Lower leg skin (tissue), 4 donors: ENCODE data around the gene KCNG2. TPM values are rescaled to one million over a fixed set of nuclear protein-coding genes. Genes with fewer than 3 reads are reported as not detected.

Source experiments
- DNase-seq, 2 donors: peaks; one replicate each; pipeline ENCODE4 v3.0.0-alpha.2; 2019; ENCODE audit warnings: low spot score in 2 of 2
- H3K4me3 ChIP-seq: fragments of 200-600 bp; sonication (generic); 2 replicates; pipeline ENCODE4 v1.5.1; 2017; ENCODE audit warnings: mild to moderate bottlenecking, low read depth; ENCODE audit not compliant: poor library complexity, severe bottlenecking
- POLR2A ChIP-seq, 2 donors: fragments of 450-650 bp; IDR thresholded peaks; one replicate each; pipeline ENCODE4 v1.6.1; 2016 to 2017; ENCODE audit warnings: antibody characterized with exemption in 2 of 2, mild to moderate bottlenecking in 1 of 2, moderate library complexity in 1 of 2
- WGBS, 2 donors: methylation state at CpG; one replicate each; pipeline ENCODE4 v1.1.5; 2018; 5-methylcytosine and 5-hydroxymethylcytosine counted together
- intact Hi-C: fragments of 100-400 bp; cut with DNase I; formaldehyde crosslinking; loops from one replicate; pipeline ENCODE4 v1.15.0; 2023; ENCODE audit warnings: low total_unique reads
- total RNA-seq, 4 donors: library from RNA; depleted of rRNA; stranded (reverse); fragments of >200 nt; gene quantifications; one replicate each; pipeline ENCODE4 v1.1.0, GENCODE V29; 2016
- TF ChIP-seq, protein P1 (sequence below), 3 donors: fragments of 450-650 bp; IDR thresholded peaks; one replicate each; pipeline ENCODE4 v1.5.1; 2016; ENCODE audit warnings: antibody characterized with exemption in 3 of 3, mild to moderate bottlenecking in 3 of 3, moderate library complexity in 2 of 3

Gene KCNG2
- total RNA-seq, 4 donors from 2014 or later: 0.84 TPM; not detected in 3

DNA sequence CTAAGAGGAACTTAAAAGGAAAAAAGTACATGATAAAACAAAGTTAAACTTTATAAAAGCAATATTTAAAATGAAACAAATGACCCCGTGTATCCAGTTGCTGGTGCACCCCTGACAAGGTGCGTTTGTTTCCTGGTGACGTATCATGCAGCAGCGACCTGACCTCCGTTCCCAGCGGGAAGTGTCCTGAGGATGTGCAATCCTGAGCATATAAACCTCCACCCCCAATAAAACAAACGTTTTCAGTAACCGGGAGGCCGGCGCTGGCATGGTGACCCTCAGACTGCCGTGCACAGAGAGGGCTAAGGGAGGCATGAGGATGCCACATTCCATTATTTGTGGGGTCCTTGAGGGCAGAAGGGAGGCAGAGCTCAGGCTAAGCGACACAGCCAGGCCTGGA lies 138.9 kb downstream of the KCNG2 start:
- TF ChIP-seq POLR2A (IDR thresholded peaks at IDR 0.05): no peak
- TF ChIP-seq, protein P1, sequence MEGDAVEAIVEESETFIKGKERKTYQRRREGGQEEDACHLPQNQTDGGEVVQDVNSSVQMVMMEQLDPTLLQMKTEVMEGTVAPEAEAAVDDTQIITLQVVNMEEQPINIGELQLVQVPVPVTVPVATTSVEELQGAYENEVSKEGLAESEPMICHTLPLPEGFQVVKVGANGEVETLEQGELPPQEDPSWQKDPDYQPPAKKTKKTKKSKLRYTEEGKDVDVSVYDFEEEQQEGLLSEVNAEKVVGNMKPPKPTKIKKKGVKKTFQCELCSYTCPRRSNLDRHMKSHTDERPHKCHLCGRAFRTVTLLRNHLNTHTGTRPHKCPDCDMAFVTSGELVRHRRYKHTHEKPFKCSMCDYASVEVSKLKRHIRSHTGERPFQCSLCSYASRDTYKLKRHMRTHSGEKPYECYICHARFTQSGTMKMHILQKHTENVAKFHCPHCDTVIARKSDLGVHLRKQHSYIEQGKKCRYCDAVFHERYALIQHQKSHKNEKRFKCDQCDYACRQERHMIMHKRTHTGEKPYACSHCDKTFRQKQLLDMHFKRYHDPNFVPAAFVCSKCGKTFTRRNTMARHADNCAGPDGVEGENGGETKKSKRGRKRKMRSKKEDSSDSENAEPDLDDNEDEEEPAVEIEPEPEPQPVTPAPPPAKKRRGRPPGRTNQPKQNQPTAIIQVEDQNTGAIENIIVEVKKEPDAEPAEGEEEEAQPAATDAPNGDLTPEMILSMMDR (IDR thresholded peaks at IDR 0.05): no peak
- no peak overlapping the region for H3K4me3 ChIP-seq
- DNase-seq: peak in 1 of 2 donors; percentile 80
- WGBS, 2 donors: 93 to 96% methylated on average over 12 of the region's 12 CpGs
- intact Hi-C loops: loop anchor here (10.0 kb wide), 1 partner anchor 142 kb away; the partner anchor contains the start of gene KCNG2

DNA sequence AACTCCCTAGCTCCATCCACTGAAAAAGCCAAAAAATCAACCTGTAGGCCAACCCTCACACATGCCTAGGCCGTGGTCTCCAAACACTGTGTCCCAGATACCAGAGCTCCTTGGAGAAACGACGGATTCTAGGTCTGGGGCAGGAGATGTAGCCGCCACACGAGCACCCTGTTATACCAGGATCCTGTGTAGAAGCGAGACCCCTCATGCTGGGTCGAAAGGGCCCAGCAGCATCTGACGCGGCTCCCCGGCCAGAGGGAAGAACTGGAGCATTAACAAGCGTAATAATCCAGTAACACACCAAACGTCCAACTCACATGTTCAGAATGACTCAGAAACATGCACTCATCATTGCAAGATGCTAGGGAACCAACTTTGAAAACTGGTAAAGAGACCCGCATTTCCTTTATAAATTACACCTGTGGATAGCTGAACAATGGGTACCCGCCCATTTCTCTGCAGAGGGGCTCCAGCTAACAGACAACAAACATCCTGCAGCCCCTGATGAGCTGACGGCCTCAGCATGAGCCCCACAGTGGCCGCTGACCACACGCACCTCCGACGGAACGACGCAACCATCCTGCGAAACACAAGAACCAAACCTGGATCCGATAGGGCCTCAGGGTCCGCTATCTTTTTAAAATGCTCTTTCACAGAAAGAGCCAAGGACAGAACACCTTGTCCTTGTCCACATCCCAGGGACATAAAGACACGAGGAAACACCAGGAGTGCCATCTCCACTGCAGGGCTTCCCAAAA lies 139.5 kb downstream of the KCNG2 start:
- no peak overlapping the region for H3K4me3 ChIP-seq
- WGBS, 2 donors: 95 to 96% methylated on average over 25 of the region's 25 CpGs
- TF ChIP-seq POLR2A (IDR thresholded peaks at IDR 0.05): no peak
- TF ChIP-seq, protein P1 (IDR thresholded peaks at IDR 0.05): no peak
- intact Hi-C loops: loop anchor here (10.0 kb wide), 1 partner anchor 142 kb away; the partner anchor contains the start of gene KCNG2
- DNase-seq: peak in 1 of 2 donors; percentile 39

DNA sequence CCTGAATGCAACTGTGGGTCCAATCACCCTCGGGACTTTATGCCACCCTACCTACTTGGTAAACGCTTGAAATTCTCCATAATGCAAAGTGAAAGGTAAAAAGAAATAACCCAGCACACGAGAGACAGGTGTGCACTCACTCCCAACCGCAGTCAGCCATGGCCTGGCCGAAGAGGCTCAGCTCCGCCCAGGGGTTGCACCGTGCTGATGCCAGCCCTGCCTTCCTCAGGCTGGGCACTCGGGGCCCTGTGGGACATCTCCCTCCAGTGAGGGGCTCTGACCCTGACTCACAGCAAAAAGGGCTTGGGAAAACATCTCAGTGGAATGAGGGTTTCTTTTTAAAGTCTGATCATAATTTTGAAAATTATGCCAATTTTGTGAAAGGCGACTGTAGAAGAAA lies 140.5 kb downstream of the KCNG2 start:
- intact Hi-C loops: loop anchor here (10.0 kb wide), 1 partner anchor 143 kb away; the partner anchor contains the start of gene KCNG2
- TF ChIP-seq, protein P1 (IDR thresholded peaks at IDR 0.05): no peak
- TF ChIP-seq POLR2A (IDR thresholded peaks at IDR 0.05): no peak
- 89 to 94% methylated on average over 9 of the region's 9 CpGs for WGBS, 2 donors
- peak in 1 of 2 donors; percentile 49 for DNase-seq
- no peak overlapping the region for H3K4me3 ChIP-seq

DNA sequence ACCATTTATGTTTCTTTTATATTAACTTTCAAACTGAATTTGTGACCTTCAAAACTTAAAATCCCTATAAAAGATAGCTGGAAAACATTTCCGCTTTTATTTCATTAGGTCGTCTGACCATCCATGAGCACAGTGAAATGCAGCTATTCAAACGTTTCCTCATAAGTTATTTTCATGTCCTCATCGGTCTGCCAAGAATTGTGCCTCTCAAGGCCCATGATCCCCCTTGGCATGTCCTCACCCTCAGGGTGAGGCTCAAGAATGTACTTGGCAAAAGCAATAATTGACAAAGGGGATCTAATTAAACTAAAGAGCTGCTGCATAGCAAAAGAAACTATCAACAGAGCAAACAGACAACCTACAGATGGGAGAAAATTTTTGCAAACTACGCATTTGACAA lies 141.4 kb downstream of the KCNG2 start:
- TF ChIP-seq POLR2A (IDR thresholded peaks at IDR 0.05): no peak
- TF ChIP-seq, protein P1 (IDR thresholded peaks at IDR 0.05): no peak
- intact Hi-C loops: loop anchor here (10.0 kb wide), 1 partner anchor 144 kb away; the partner anchor contains the start of gene KCNG2
- no peak overlapping the region for H3K4me3 ChIP-seq
- DNase-seq: peak in 1 of 2 donors; percentile 40
- WGBS, 2 donors: 49% methylated on average over 5 of the region's 5 CpGs

DNA sequence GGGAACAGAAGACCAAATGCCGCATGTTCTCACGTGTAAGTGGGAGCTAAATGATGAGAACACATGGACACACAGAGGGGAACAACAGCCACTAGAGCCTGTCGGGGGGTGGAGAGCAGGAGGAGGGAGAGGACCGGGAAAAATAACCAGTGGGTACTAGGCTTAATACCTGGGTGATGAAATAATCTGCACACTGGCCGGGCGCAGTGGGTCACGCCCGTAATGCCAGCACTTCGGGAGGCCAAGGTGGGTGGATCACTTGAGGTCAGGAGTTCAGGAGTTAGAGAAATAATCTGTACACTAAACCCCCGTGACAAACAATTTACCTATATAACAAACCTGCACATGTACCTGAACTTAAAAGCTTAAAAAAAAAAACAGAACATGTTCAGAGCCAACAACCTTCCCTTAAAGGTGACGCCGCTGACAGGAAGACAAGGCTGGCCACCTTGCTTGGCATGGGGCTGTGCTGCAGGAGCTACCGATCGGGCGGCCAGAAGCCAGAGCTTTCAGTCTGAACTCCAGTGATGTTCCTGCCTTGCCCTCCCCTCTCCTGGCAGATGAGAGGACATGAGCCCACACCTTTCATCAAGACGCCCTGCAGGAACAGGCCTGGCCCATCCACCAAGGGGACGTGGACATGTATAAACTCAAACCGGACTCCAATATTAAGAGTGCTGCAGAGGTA lies 142.5 kb downstream of the KCNG2 start:
- intact Hi-C loops: no loop called here
- H3K4me3 ChIP-seq: no peak overlapping the region
- TF ChIP-seq POLR2A (IDR thresholded peaks at IDR 0.05): no peak
- TF ChIP-seq, protein P1 (IDR thresholded peaks at IDR 0.05): no peak
- peak in 1 of 2 donors; percentile 57 for DNase-seq
- WGBS, 2 donors: 85 to 91% methylated on average over 18 of the region's 18 CpGs
